ENCODE data around the gene ATXN7L3B.

GRCh38 chr12:74579446-74579845 lies 41.8 kb downstream of the ATXN7L3B start:
- TF ChIP-seq EZH2 (IDR thresholded peaks at IDR 0.05; ENCODE audit: low read length, missing control alignments) = no peak
- TF ChIP-seq, protein P1, sequence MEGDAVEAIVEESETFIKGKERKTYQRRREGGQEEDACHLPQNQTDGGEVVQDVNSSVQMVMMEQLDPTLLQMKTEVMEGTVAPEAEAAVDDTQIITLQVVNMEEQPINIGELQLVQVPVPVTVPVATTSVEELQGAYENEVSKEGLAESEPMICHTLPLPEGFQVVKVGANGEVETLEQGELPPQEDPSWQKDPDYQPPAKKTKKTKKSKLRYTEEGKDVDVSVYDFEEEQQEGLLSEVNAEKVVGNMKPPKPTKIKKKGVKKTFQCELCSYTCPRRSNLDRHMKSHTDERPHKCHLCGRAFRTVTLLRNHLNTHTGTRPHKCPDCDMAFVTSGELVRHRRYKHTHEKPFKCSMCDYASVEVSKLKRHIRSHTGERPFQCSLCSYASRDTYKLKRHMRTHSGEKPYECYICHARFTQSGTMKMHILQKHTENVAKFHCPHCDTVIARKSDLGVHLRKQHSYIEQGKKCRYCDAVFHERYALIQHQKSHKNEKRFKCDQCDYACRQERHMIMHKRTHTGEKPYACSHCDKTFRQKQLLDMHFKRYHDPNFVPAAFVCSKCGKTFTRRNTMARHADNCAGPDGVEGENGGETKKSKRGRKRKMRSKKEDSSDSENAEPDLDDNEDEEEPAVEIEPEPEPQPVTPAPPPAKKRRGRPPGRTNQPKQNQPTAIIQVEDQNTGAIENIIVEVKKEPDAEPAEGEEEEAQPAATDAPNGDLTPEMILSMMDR (conservative IDR thresholded peaks at IDR 0.05 in 1 of 2, IDR thresholded peaks at IDR 0.05 in 1 of 2; ENCODE audit: low read depth in 1 of 2, low read length in 2 of 2) = no peak

Measured in fibroblast of lung (primary cell).